ENCODE data around the gene ZNF778. TPM values are rescaled to one million over a fixed set of nuclear protein-coding genes. Genes with fewer than 3 reads are reported as not detected.

Gene ZNF778
- total and polyA plus RNA-seq, 10 of the 15 experiments (the other 5 are each of a cell fraction or from before 2014, with no cell fraction given): 0.20 to 9.7 (median 4.1) TPM

GRCh38 chr16:89179148-89179484 is 38.4 kb upstream of the ZNF778 start:
- no peaks in the 10 kb centered on the region for H3K36me3 ChIP-seq (ENCODE audit: control insufficient read depth in 2 of 2, insufficient read depth in 2 of 2, low read length in 1 of 2)
- CTCF ChIA-PET: interaction anchor here (0.6 kb wide), 1 partner anchor 19 kb away, joined by 3 read pairs; no protein-coding TSS in a partner anchor
- no peak overlapping the region for H3K4me3 ChIP-seq
- SMC1A ChIA-PET (ENCODE audit: uncharacterized antibody, unreplicated experiment): no interaction called here
- no peaks in the 10 kb centered on the region; a peak in 1 of 4 replicates for H3K27me3 ChIP-seq (replicated peaks in 1 of 2; ENCODE audit: control insufficient read depth in 2 of 2, insufficient read depth in 2 of 2, low read length in 1 of 2)
- no peaks in the 10 kb centered on the region for H3K9me3 ChIP-seq (replicated peaks; ENCODE audit: control insufficient read depth, insufficient read depth, low read length)
- H3K4me2 ChIP-seq (ENCODE audit: control insufficient read depth, insufficient read depth): no peak overlapping the region
- TF ChIP-seq SMC3 (IDR thresholded peaks at IDR 0.05; ENCODE audit: borderline replicate concordance, low read length): no peak
- RAD21 ChIA-PET (ENCODE audit: unreplicated experiment): no interaction called here
- no peak for DNase-seq (ENCODE audit: low read depth, low spot score)
- intact Hi-C loops (cut with micrococcal nuclease; ENCODE audit: unreplicated experiment): no loop called here
- no peak for FAIRE-seq
- no peaks in the 10 kb centered on the region for H4K20me1 ChIP-seq (ENCODE audit: control insufficient read depth, insufficient read depth)
- in situ Hi-C loops (cut with MboI): no loop called here
- POLR2A ChIA-PET: no interaction called here
- no peak overlapping the region for H3K9ac ChIP-seq (ENCODE audit: control insufficient read depth, insufficient read depth, low read length)
- ATAC-seq: no peak
- no peak overlapping the region for H3K27ac ChIP-seq (ENCODE audit: control insufficient read depth, insufficient read depth)
- H3K4me1 ChIP-seq (ENCODE audit: control insufficient read depth, insufficient read depth, low read length): no peaks in the 10 kb centered on the region
- H2AFZ ChIP-seq (ENCODE audit: control insufficient read depth, low read depth, low read length): no peak overlapping the region
- no TSS peak for BruUV-seq (replicated peaks)
- no peaks in the 10 kb centered on the region for H3K79me2 ChIP-seq (ENCODE audit: control insufficient read depth, insufficient read depth, low read length)
- 48% methylated on average over 14 of the region's 19 CpGs for WGBS (ENCODE audit: insufficient coverage, insufficient replicate concordance, low lambda C conversion rate, missing lambda C conversion rate)

GRCh38 chr16:89179656-89180315 is 37.7 kb upstream of the ZNF778 start:
- POLR2A ChIA-PET: interaction anchor here (0.6 kb wide), 1 partner anchor 647 kb away, joined by 4 read pairs; no protein-coding TSS in a partner anchor
- Histone ChIP-seq H3K4me1 (ENCODE audit: control insufficient read depth, insufficient read depth, low read length) (no peaks in the 10 kb centered on the region), H3K9ac (ENCODE audit: control insufficient read depth, insufficient read depth, low read length) (no peak overlapping the region), H3K4me2 (ENCODE audit: control insufficient read depth, insufficient read depth) (no peak overlapping the region), H3K4me3 (no peak overlapping the region), H3K36me3 (ENCODE audit: control insufficient read depth in 2 of 2, insufficient read depth in 2 of 2, low read length in 1 of 2) (no peaks in the 10 kb centered on the region), H3K79me2 (ENCODE audit: control insufficient read depth, insufficient read depth, low read length) (no peaks in the 10 kb centered on the region), H3K9me3 (replicated peaks; ENCODE audit: control insufficient read depth, insufficient read depth, low read length) (no peaks in the 10 kb centered on the region), H4K20me1 (ENCODE audit: control insufficient read depth, insufficient read depth) (no peaks in the 10 kb centered on the region), H2AFZ (ENCODE audit: control insufficient read depth, low read depth, low read length) (no peak overlapping the region), H3K27ac (ENCODE audit: control insufficient read depth, insufficient read depth) (no peak overlapping the region), H3K27me3 (replicated peaks in 1 of 2; ENCODE audit: control insufficient read depth in 2 of 2, insufficient read depth in 2 of 2, low read length in 1 of 2) (no peaks in the 10 kb centered on the region)
- in situ Hi-C loops (cut with MboI) (no loop called here), intact Hi-C loops (cut with micrococcal nuclease; ENCODE audit: unreplicated experiment) (no loop called here)
- DNase-seq (ENCODE audit: low read depth, low spot score) (no peak), FAIRE-seq (no peak), ATAC-seq (no peak)
- TF ChIP-seq EP300 (IDR thresholded peaks at IDR 0.05; ENCODE audit: borderline replicate concordance in 1 of 2, control insufficient read depth in 1 of 2, low read depth in 2 of 2, low read length in 2 of 2) (no peak), BCL3 (IDR thresholded peaks at IDR 0.05; ENCODE audit: borderline replicate concordance, insufficient read depth, low read depth, low read length, poor library complexity, severe bottlenecking) (no peak), BRCA1 (IDR thresholded peaks at IDR 0.05; ENCODE audit: low read depth, low read length) (no peak), ZNF687 (IDR thresholded peaks at IDR 0.05) (no peak), KAT2A (conservative IDR thresholded peaks at IDR 0.05; ENCODE audit: control insufficient read depth, low read depth, low read length) (no peak), NBN (IDR thresholded peaks at IDR 0.05) (no peak)
- RAD21 ChIA-PET (ENCODE audit: unreplicated experiment): no interaction called here
- SMC1A ChIA-PET (ENCODE audit: uncharacterized antibody, unreplicated experiment): no interaction called here
- CTCF ChIA-PET: interaction anchor here (0.6 to 1.2 kb wide), 3 partner anchors 13 to 442 kb away, joined by 3 to 4 read pairs (median 4); no protein-coding TSS in a partner anchor
- WGBS (ENCODE audit: insufficient coverage, insufficient replicate concordance, low lambda C conversion rate, missing lambda C conversion rate): 52% methylated on average over 19 of the region's 25 CpGs
- BruUV-seq (replicated peaks): no TSS peak

Data from GM12878 (cell line).